Duodenal mucosa (tissue), 2 donors: ENCODE measurements around the gene RALGAPA1.
A peak's percentile ranks its signal among the peaks of the same experiment; 100 is the strongest.

Experiments
- H3K27ac ChIP-seq: one replicate; pipeline ENCODE4 v1.7.0; 2013; ENCODE audit warnings: low read depth, low read length
- H3K27me3 ChIP-seq, 2 donors: one replicate each; pipeline ENCODE4 v1.7.0; 2013; ENCODE audit warnings: low read length in 2 of 2, control low read depth in 1 of 2; ENCODE audit not compliant: insufficient read depth in 2 of 2, control insufficient read depth in 1 of 2
- H3K36me3 ChIP-seq, 2 donors: one replicate each; pipeline ENCODE4 v1.7.0; 2013; ENCODE audit warnings: low read length in 2 of 2, control low read depth in 1 of 2; ENCODE audit not compliant: insufficient read depth in 2 of 2, control insufficient read depth in 1 of 2
- H3K4me1 ChIP-seq, 2 donors: one replicate each; pipeline ENCODE4 v1.7.0; 2013; ENCODE audit warnings: low read length in 2 of 2, control low read depth in 1 of 2; ENCODE audit not compliant: insufficient read depth in 2 of 2, control insufficient read depth in 1 of 2
- H3K4me3 ChIP-seq, 2 donors: one replicate each; pipeline ENCODE4 v1.7.0; 2013; ENCODE audit warnings: low read length in 2 of 2, low read depth in 1 of 2
- H3K9ac ChIP-seq, 2 donors: one replicate each; pipeline ENCODE4 v1.7.0; 2013; ENCODE audit warnings: low read length in 2 of 2, low read depth in 1 of 2
- H3K9me3 ChIP-seq, 2 donors: one replicate each; pipeline ENCODE4 v1.7.0; 2013; ENCODE audit warnings: low read length in 2 of 2, control low read depth in 1 of 2; ENCODE audit not compliant: control insufficient read depth in 1 of 2

The RALGAPA1 gene

GRCh38 chr14:35534873-35535482 is 274.1 kb downstream of the RALGAPA1 start:
- Histone ChIP-seq H3K27me3 (peaks cover 29 to 46% of the 10 kb centered on the region in 2 donors), H3K4me1 (peaks cover 4 to 19% of the 10 kb centered on the region in 2 donors), H3K9ac (no peak overlapping the region), H3K4me3 (peak overlapping the region; percentile 31 to 59), H3K9me3 (no peaks in the 10 kb centered on the region), H3K27ac (no peak overlapping the region), H3K36me3 (no peaks in the 10 kb centered on the region)

- no peaks in the 10 kb centered on the region for H3K36me3 ChIP-seq
- peaks cover 30 to 46% of the 10 kb centered on the region in 2 donors for H3K27me3 ChIP-seq
- H3K27ac ChIP-seq: no peak overlapping the region
- H3K4me1 ChIP-seq: peaks cover 4 to 19% of the 10 kb centered on the region in 2 donors
- H3K4me3 ChIP-seq: peak overlapping the region; percentile 62 to 72
- no peaks in the 10 kb centered on the region for H3K9me3 ChIP-seq
- no peak overlapping the region for H3K9ac ChIP-seq
Observed at GRCh38 chr14:35534208-35534872, 274.8 kb downstream of the RALGAPA1 start.

GRCh38 chr14:35533357-35534207 is 275.5 kb downstream of the RALGAPA1 start, which contains the start of gene INSM2:
Gene INSM2 (plus strand): TSS chr14:35534164. CDS start chr14:35534253, 89 bp downstream.
- Histone ChIP-seq H3K9ac (no peak within 1 kb of the TSS), H3K27ac (no peak within 1 kb of the TSS), H3K4me1 (peaks cover 4 to 19% of the 10 kb centered on the region in 2 donors), H3K4me3 (peak within 1 kb of the TSS; percentile 62 to 72), H3K9me3 (no peaks in the 10 kb centered on the region), H3K36me3 (no peaks in the 10 kb centered on the region), H3K27me3 (peaks cover 32 to 46% of the 10 kb centered on the region in 2 donors)

GRCh38 chr14:35532783-35533356 is 276.2 kb downstream of the RALGAPA1 start:
- Histone ChIP-seq H3K9ac (no peak overlapping the region), H3K36me3 (no peaks in the 10 kb centered on the region), H3K4me3 (peak overlapping the region; percentile 62 to 72), H3K9me3 (no peaks in the 10 kb centered on the region), H3K27ac (no peak overlapping the region), H3K27me3 (peaks cover 32 to 46% of the 10 kb centered on the region in 2 donors), H3K4me1 (peaks cover 4 to 19% of the 10 kb centered on the region in 2 donors)

DNA sequence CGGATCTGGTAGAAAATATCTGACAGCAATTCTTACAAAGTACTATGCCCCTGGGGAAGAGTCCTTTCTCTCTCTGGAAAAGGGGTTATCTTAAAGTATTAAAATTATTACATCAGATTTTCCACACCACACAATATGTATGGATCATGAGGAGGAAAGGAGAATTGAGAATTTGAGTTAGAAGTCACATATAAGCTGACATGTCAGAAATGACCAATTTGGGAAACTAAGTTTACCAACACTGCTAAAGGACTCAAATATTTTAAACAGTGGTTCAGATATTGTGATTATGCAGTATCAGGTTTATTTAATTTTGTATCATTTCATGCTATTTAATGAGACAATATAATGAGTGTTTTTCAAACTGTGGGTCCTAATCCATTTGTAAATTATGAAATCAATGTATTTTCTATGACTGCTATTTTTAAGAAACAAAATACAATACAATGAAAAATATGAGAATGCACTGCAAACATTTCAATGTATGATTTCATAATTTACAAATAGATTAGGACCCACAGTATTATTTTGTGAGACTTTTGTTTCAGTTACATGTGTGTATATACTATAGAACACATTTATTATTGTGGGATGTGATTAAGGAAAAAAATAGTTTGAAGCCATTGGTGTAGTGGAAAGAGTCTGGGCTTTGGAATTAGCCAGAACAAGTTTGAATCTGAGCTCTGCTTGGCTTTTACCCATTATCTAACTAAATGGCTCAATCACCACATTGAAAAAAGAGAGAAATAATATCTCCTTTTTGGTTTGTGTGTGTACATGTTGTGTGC is 276.9 kb downstream of the RALGAPA1 start:
- Histone ChIP-seq H3K9ac (no peak overlapping the region), H3K9me3 (no peaks in the 10 kb centered on the region), H3K27ac (no peak overlapping the region), H3K27me3 (peaks cover 32 to 46% of the 10 kb centered on the region in 2 donors), H3K4me3 (no peak overlapping the region), H3K36me3 (no peaks in the 10 kb centered on the region), H3K4me1 (peaks cover 4 to 19% of the 10 kb centered on the region in 2 donors)

- Histone ChIP-seq H3K9ac (no peak overlapping the region), H3K27me3 (peaks cover 10 to 13% of the 10 kb centered on the region in 2 donors), H3K27ac (no peak overlapping the region), H3K4me3 (no peak overlapping the region), H3K9me3 (no peaks in the 10 kb centered on the region), H3K4me1 (no peaks in the 10 kb centered on the region), H3K36me3 (no peaks in the 10 kb centered on the region)
Observed at GRCh38 chr14:35526962-35527361, 282.1 kb downstream of the RALGAPA1 start.

DNA sequence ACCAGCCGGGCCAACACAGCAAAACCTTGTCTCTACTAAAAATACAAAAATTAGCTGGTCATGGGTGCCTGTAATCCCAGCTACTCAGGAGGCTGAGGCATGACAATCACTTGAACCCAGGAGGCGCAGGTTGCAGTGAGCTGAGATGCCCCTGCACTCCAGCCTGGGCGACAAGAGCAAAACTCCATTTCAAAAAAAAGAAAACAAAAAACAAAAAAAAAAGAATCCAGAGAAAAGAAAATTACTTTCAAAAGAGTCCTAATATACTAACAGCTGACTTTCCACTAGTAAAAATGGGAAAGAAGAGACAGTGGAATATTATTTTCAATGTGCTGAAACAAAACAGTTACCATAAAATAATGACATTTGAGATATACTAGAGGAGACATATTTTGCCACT is 283.4 kb downstream of the RALGAPA1 start:
- Histone ChIP-seq H3K36me3 (no peaks in the 10 kb centered on the region), H3K4me1 (no peaks in the 10 kb centered on the region), H3K27ac (no peak overlapping the region), H3K9me3 (no peaks in the 10 kb centered on the region), H3K27me3 (peaks cover 0 to 3% of the 10 kb centered on the region in 2 donors), H3K4me3 (no peak overlapping the region), H3K9ac (no peak overlapping the region)

- Histone ChIP-seq H3K4me1 (no peaks in the 10 kb centered on the region), H3K9me3 (no peaks in the 10 kb centered on the region), H3K9ac (no peak overlapping the region), H3K27me3 (no peaks in the 10 kb centered on the region), H3K27ac (no peak overlapping the region), H3K4me3 (no peak overlapping the region), H3K36me3 (no peaks in the 10 kb centered on the region)
Observed at GRCh38 chr14:35519986-35520385, 289.1 kb downstream of the RALGAPA1 start.

DNA sequence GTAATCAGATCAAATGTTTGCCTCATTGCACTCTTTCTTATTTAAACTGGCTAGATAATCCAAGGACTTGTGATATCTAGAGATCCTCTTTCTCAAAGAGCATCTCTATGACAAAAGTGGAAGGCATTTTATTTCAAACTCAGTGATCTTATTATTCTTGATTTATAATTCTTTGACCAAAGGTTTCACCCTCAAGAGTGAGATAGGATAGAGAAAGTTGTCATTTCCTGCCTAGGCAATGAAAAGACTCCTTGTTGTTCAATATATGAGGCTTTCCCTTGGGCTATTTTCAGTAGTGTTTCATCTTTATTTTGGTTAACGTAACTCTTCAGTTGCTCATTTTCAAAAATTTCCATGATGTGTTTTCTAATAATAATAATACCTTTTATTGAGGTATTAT is 293.2 kb downstream of the RALGAPA1 start:
- no peak overlapping the region for H3K4me3 ChIP-seq
- no peak overlapping the region for H3K27ac ChIP-seq
- no peaks in the 10 kb centered on the region for H3K27me3 ChIP-seq
- no peaks in the 10 kb centered on the region for H3K36me3 ChIP-seq
- H3K9ac ChIP-seq: no peak overlapping the region
- no peaks in the 10 kb centered on the region for H3K9me3 ChIP-seq
- no peaks in the 10 kb centered on the region for H3K4me1 ChIP-seq
